ENCODE data around the gene CD200.

Gene CD200

DNA sequence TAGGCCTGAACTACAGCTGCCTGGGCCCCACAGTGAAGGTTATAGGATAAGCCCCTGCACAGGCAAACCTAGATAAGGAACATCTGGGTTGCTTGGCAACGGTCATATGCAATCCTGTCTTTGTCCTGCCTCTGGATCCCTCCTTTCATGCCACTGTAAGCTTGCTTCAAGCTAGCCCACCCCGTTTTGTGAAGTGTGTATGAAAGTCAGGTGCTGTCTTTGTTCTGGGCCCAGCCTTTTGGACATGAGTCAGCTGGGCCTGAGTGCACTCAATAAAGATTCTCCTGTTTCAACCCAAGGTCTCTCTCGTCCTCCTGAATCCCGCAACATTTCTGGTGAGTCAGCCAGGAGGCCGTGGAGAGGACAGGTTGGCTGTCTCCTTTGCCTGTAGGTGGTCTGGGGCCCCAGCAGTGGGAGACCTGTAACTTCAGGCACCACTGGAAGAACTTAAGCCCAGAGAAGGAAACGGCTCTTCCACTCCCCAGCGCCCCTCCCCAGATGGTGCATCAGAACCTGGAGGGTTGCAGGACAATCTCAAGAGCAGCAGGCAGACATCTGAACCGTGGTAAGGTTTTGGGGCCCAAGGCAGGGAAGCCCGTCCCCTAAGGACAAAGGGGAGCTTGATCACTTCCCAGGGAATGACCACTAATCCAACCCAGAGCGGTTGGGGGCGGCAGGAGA is 30.7 kb upstream of the CD200 start:
- Mint-ChIP-seq H3K4me3 (no peak overlapping the region), H3K4me1 (no peaks in the 10 kb centered on the region)

GRCh38 chr3:112302881-112303763 is 29.8 kb upstream of the CD200 start:
- no peak for TF ChIP-seq CTCF (IDR thresholded peaks at IDR 0.05; ENCODE audit: unreplicated experiment in 3 of 3)
- H3K27ac Mint-ChIP-seq: no peak overlapping the region
- no peaks in the 10 kb centered on the region for H3K36me3 Mint-ChIP-seq (ENCODE audit: low read depth)
- H3K4me1 Mint-ChIP-seq: no peaks in the 10 kb centered on the region
- H3K4me3 Mint-ChIP-seq: no peak overlapping the region
- no peaks in the 10 kb centered on the region for H3K27me3 Mint-ChIP-seq (ENCODE audit: low read depth)
- H3K9me3 Mint-ChIP-seq: no peaks in the 10 kb centered on the region

More for the DNA sequence above, 30.7 kb upstream of the CD200 start:
- TF ChIP-seq CTCF (IDR thresholded peaks at IDR 0.05; ENCODE audit: unreplicated experiment in 3 of 3): no peak
- H3K36me3 Mint-ChIP-seq (ENCODE audit: low read depth): no peaks in the 10 kb centered on the region
- no peaks in the 10 kb centered on the region for H3K9me3 Mint-ChIP-seq
- no peak overlapping the region for H3K27ac Mint-ChIP-seq
- no peaks in the 10 kb centered on the region for H3K27me3 Mint-ChIP-seq (ENCODE audit: low read depth)

DNA sequence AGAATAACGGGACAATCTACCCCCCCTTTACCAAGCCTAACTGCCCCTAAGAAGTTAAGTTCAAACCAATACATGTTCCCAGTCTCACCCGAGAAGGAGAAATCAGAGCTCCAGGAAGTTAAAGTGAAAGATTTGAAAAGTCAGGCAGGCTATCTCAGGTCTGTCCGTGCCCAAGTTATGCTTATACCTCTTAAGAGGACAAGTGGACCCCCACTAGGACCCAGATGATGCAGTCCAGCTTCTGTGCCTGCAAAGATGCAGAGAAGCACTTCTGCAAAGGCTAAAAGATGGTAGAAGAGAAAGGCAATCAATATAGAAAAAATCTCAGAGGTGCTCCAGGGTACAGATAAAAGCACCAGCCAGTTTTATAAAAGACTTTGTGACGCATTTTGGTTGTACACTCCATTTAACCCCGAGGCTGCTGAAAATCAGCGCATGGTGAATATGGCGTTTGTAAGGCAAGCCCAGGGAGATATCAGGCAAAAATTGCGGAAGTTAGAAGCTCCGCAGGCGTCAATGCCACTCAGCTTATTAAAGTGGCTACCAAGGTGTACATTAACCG is 29.1 kb upstream of the CD200 start:
- Mint-ChIP-seq H3K27me3 (ENCODE audit: low read depth) (no peaks in the 10 kb centered on the region), H3K27ac (no peak overlapping the region), H3K4me3 (no peak overlapping the region), H3K9me3 (no peaks in the 10 kb centered on the region), H3K36me3 (ENCODE audit: low read depth) (no peaks in the 10 kb centered on the region), H3K4me1 (no peaks in the 10 kb centered on the region)
- no peak for TF ChIP-seq CTCF (IDR thresholded peaks at IDR 0.05; ENCODE audit: unreplicated experiment in 3 of 3)

DNA sequence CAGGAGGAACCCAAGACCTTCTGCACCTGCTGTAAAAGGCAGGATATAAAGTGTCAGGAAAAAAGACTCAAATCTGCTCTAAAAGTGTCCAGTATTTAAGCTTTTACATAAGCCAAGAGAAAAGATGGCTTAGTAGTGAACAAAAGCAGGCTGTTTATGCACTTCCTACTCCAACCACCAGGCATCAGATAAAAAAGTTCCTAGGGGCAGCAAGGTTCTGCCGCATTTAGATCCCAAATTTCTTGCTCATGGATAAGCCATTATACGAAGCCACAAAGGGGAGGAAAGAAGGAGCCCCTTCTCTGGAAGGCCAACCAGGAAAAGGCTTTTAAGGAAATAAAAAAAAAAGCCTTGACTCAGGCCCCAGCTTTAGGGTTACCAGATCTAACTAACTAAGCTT is 28.3 kb upstream of the CD200 start:
- Mint-ChIP-seq H3K36me3 (ENCODE audit: low read depth) (no peaks in the 10 kb centered on the region), H3K9me3 (no peaks in the 10 kb centered on the region), H3K27me3 (ENCODE audit: low read depth) (no peaks in the 10 kb centered on the region), H3K4me3 (no peak overlapping the region), H3K27ac (no peak overlapping the region), H3K4me1 (no peaks in the 10 kb centered on the region)
- peak; percentile 34 to 53 (median 45) for TF ChIP-seq CTCF (IDR thresholded peaks at IDR 0.05; ENCODE audit: unreplicated experiment in 3 of 3)

DNA sequence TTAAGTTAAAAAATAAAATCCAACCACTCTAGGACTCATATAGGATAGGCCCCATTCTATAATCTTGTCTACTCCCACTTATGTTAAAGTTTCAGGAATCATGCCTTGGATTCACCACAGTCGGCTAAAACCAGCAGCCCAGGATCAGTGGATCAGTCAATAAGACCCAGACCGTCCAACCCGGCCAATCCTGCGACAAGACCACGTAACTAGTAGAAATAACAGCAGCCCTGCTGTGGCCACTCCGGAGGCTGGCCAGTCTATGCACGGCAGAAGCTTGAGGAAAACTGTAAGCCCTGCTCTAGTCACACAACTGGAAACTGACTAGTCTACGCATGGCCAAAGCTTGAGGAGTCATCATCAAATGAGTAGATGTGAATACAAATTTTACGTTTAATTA is 26.1 kb upstream of the CD200 start:
- H3K27ac Mint-ChIP-seq: no peak overlapping the region
- H3K4me3 Mint-ChIP-seq: no peak overlapping the region
- no peaks in the 10 kb centered on the region for H3K4me1 Mint-ChIP-seq
- no peaks in the 10 kb centered on the region for H3K36me3 Mint-ChIP-seq (ENCODE audit: low read depth)
- no peaks in the 10 kb centered on the region for H3K27me3 Mint-ChIP-seq (ENCODE audit: low read depth)
- no peaks in the 10 kb centered on the region for H3K9me3 Mint-ChIP-seq
- TF ChIP-seq CTCF (IDR thresholded peaks at IDR 0.05; ENCODE audit: unreplicated experiment in 3 of 3): no peak

All from nephron (organoid).